GM10266 (cell line): ENCODE results near the gene SAE1.

Experiments used
- DNase-seq: peaks from one replicate; pipeline ENCODE4 v3.0.0; 2012; ENCODE audit errors: extremely low spot score
- CTCF ChIP-seq: IDR thresholded peaks from 2 replicates; pipeline ENCODE4 v1.5.1; 2012; ENCODE audit warnings: mild to moderate bottlenecking, low read depth; ENCODE audit not compliant: control insufficient read depth, insufficient read depth; ENCODE audit errors: missing control alignments

SAE1 gene

DNA sequence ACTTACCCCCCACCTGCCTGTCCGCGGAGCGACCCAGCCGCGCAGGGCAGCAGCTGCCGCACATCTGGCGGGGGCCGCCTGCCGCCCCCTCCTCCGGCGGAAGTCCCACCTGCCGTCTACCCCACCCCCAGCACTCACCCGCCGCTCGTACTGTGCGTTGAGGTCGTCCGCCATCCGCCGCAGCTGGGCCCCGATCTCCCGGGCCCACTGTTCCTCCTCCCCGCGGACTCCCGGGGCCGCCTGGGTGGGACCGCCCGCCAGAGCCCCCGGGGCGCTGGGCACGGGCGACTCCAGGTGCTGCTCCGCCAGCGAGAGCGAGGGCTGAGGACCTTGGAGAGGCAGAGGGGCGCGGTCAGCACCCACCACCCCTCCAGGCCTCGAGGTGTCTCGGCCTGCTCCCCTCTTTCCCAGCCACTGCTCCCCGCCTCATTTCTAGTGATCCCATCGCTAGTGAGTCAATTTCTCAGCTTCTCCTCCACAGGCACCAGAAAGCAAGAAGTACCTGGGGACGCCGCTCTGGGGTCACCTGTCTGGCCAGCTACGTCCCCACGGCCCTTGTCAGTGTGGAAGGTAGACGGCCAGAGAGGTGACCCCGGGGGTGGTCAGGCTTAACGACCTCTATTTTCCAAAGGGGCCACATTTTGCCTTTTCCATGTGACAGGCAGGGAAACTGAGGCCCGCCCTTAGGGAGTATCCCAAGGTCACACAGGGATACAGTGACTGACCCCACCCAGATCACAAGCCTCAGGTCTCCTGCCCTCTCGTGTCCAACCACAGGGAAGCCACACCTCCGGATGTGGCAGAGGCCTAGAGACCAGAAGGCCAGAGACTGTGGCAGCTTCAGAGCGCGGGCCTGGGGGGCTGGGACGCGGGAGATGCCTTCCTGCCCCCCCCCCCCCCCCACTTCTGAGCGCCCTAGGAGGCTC, 96.1 kb downstream of the SAE1 start:
- peak; percentile 86 for DNase-seq
- peak; percentile 5 for TF ChIP-seq CTCF

DNA sequence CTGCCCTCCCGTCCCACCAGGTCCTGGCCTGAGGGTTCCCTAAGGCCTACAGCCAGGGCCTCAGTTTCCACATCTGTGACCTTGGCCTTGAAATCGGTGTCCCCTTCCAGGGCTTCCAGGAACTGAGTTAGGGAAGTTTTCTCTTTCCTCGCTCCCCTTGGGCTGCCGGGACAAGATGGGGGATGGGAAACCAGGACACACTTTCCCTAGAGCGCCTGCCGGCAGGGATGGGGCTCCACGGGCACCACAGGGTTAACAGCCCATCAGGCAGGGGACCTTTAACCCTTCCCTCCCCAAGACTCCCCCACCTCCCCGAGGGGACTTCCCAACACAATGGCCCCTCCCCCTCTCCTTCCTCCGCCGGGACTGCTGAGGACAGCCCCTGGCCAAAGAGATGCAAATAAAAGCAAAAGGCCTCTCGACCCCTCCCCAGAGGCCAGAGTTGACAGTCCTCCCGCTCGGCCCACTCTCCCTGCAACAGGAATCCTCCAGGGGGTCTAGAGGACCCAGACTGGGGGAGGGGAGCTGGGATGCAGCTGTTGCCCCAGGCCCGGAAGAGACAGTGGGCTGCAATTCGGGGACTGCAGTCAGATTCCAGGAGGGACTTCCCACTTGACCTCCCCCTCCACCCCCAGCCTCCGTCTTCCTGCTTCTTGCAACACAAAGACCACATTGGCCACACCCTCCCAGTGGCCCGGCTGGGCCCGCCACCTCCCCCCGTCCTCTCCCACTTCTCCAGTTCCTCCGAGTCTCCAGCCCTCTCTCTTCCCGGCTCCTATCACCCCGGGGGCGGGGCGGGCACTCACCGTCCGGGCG, 96.9 kb downstream of the SAE1 start:
- TF ChIP-seq CTCF = no peak
- peak; percentile 90 for DNase-seq

DNA sequence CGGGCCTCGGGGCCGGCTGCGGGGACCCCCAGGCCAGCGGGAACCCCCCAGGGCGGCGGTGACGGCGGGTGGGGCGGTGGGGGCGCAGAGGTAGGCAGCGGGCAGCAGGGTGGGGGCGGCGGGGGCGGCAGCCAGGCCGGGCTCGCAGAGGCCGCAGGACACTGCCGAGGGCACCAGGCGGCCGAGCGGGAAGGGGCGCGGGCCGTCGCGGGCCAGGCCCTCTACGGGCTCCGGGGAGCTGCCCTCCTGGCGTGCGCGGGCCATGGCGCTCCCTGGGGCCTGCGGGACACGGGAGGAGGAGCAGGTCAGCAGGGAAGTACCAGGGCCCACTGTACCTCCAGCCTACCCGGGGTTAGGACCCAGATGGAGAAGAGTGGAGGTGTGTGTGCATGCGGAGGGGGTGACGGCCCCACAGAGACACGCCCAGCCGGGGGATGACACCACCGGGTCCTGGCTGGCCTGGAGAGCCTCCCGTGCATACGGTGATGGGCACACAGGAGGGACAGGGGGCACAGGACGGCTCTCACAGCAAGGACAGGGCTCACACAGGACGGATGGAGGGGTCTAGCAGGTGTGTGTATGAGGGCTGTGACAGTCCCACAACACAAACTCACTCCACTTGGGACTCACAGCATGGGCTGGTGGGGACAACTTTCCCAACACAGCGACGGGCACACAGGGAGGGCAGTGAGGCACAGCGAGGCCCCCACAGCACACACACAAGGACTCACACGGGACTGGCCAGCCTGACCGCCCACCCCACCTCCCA, 97.7 kb downstream of the SAE1 start:
- peak; percentile 70 for DNase-seq
- no peak for TF ChIP-seq CTCF

GRCh38 chr19:47228937-47229675, 98.5 kb downstream of the SAE1 start:
- TF ChIP-seq CTCF = no peak
- DNase-seq = peak; percentile 22

DNA sequence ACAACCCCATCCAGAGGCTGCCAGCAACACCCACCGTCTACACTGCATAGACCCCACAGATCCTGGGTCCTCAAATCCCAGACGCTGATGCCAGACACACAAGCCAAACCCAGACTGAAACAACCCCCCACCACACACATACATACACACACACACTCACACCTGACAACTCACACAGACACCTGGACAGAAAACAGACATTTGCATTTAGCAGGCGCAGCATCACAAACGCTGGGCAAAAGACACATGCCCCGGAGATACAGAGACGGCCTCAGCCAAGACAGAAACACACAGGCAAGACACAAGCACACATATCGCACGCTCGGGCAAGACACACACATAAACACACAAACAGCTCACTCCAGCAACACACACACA, 99.0 kb downstream of the SAE1 start:
- TF ChIP-seq CTCF = no peak
- DNase-seq = peak; percentile 33

- peak; percentile 89 for TF ChIP-seq CTCF
Measured at GRCh38 chr19:47230054-47230920, 99.7 kb downstream of the SAE1 start.

More at GRCh38 chr19:47230054-47230920, 99.7 kb downstream of the SAE1 start:
- peak; percentile 88 for DNase-seq
